C4-2B (cell line): Measurements from ENCODE around the gene PKHD1.

Experiments used
- CTCF ChIP-seq: fragments of 450-650 bp; conservative IDR thresholded peaks from 2 replicates; pipeline ENCODE4 v1.5.1; 2017; ENCODE audit warnings: mild to moderate bottlenecking
- ZFX ChIP-seq: fragments of 450-650 bp; IDR thresholded peaks from 2 replicates; pipeline ENCODE4 v1.6.1; 2017

GRCh38 chr6:52134011-52134410 is 46.6 kb upstream of the PKHD1 start:
- TF ChIP-seq CTCF (no peak), ZFX (no peak)
